NCI-H526 (cell line): ENCODE results near the gene PPM1E.
"Not testable (repeated sequence)": the region's sequence is repeated elsewhere in the genome, so short reads cannot be mapped to it uniquely, and the experiment has no call there.

Experiments used
- DNase-seq, 2 experiments: peaks; one replicate each; lab custom pipeline; 2025; lab: John Stamatoyannopoulos, UW

Gene PPM1E

GRCh38 chr17:58947824-58948223, 192.2 kb downstream of the PPM1E start:
- DNase-seq, result no peak

- not testable (repeated sequence) for DNase-seq
These were observed 198.7 kb downstream of the PPM1E start for GRCh38 chr17:58954358-58954757.

- DNase-seq, result no peak
These were observed 201.5 kb downstream of the PPM1E start for GRCh38 chr17:58956997-58957724.

GRCh38 chr17:58957725-58958073, 202.0 kb downstream of the PPM1E start:
- not testable (repeated sequence) for DNase-seq

GRCh38 chr17:58960068-58960467, 204.4 kb downstream of the PPM1E start:
- DNase-seq, result peak in 1 of 2 experiments; percentile 11

- no peak for DNase-seq
These were observed 209.6 kb downstream of the PPM1E start for GRCh38 chr17:58965221-58965620.

- no peak for DNase-seq
These were observed 210.6 kb downstream of the PPM1E start for GRCh38 chr17:58966208-58966607.

GRCh38 chr17:58968426-58969061, 212.9 kb downstream of the PPM1E start:
- no peak for DNase-seq

- no peak for DNase-seq
These were observed 213.5 kb downstream of the PPM1E start for GRCh38 chr17:58969156-58969555.

GRCh38 chr17:58969612-58970011, 214.0 kb downstream of the PPM1E start:
- no peak for DNase-seq

GRCh38 chr17:58970609-58971450, 215.2 kb downstream of the PPM1E start:
- DNase-seq, result no peak

- DNase-seq, result no peak
These were observed 218.7 kb downstream of the PPM1E start for GRCh38 chr17:58974354-58974753.

GRCh38 chr17:58976541-58976940, 220.9 kb downstream of the PPM1E start:
- no peak for DNase-seq

GRCh38 chr17:58980706-58981481, 225.2 kb downstream of the PPM1E start:
- DNase-seq, result no peak

GRCh38 chr17:58982626-58983025, 227.0 kb downstream of the PPM1E start:
- no peak for DNase-seq

GRCh38 chr17:58985367-58985766, 229.7 kb downstream of the PPM1E start:
- DNase-seq, result no peak

GRCh38 chr17:58985971-58986370, 230.3 kb downstream of the PPM1E start:
- no peak for DNase-seq

- DNase-seq, result no peak
These were observed 234.0 kb downstream of the PPM1E start for GRCh38 chr17:58989629-58990028.

GRCh38 chr17:58991718-58992331, 236.2 kb downstream of the PPM1E start:
- DNase-seq, result no peak

GRCh38 chr17:58993311-58993710, 237.7 kb downstream of the PPM1E start:
- no peak for DNase-seq

- DNase-seq, result no peak
These were observed 239.7 kb downstream of the PPM1E start for GRCh38 chr17:58995247-58995940.
